Kidney capillary endothelial cell (primary cell): ENCODE results near the gene USP2.

Experiments used
- DNase-seq: peaks from one replicate; pipeline ENCODE4 v3.0.0-alpha.2; 2018; ENCODE audit warnings: low spot score

USP2 gene

GRCh38 chr11:119305556-119306372 is 75.7 kb downstream of the USP2 start:
- no peak for DNase-seq
